Activated T-cell treated with anti-CD3 and anti-CD28 coated beads for 48 hours (primary cell): ENCODE measurements around the gene SH3BP1.
A peak's percentile ranks its signal among the peaks of the same experiment; 100 is the strongest.
"Not testable (repeated sequence)": the region's sequence is repeated elsewhere in the genome, so short reads cannot be mapped to it uniquely, and the experiment has no call there.

Source experiments
- DNase-seq: peaks from one replicate; pipeline ENCODE4 v3.0.0-alpha.2; 2020; ENCODE audit warnings: low read depth

Gene SH3BP1, protein sequence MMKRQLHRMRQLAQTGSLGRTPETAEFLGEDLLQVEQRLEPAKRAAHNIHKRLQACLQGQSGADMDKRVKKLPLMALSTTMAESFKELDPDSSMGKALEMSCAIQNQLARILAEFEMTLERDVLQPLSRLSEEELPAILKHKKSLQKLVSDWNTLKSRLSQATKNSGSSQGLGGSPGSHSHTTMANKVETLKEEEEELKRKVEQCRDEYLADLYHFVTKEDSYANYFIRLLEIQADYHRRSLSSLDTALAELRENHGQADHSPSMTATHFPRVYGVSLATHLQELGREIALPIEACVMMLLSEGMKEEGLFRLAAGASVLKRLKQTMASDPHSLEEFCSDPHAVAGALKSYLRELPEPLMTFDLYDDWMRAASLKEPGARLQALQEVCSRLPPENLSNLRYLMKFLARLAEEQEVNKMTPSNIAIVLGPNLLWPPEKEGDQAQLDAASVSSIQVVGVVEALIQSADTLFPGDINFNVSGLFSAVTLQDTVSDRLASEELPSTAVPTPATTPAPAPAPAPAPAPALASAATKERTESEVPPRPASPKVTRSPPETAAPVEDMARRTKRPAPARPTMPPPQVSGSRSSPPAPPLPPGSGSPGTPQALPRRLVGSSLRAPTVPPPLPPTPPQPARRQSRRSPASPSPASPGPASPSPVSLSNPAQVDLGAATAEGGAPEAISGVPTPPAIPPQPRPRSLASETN

DNA sequence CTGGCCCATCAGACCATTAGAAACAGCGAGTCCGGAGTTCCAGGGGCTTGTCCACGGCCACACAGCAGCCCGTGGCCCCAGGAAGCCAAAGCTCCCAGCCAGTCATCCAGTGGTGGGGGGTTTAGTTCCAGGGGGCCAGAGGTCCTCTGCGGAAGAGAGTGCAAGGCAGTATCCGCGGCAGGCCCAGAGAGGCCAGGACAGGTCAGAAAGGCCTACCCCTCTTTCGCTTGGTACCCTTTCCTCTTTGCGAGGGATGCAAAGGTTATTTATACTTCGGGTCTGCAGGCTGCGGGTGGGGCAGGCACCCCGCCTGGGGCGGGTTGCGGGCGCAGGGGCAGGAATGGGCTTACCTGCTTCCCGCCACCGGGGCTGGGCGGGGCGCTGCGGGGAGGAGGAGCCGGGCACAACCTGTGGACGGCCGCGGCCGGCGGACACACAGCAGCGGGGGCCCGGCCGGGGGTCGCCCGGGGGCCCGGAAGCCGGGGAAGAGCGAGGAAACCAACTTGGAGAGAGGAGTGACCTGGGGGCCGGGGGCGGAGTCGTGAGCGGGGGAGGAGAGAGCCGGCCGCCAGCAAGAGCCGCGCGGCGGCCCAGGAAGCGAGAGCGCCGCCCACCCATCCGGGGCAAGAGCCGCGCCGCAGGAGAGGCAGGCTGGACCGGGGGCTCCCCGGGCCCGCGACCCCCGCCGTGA lies at the start of gene SH3BP1:
Gene SH3BP1 (plus strand): TSS at position 600 of the 691 bp plus-strand sequence. CDS start 119 bp downstream, outside the sequence.
- peak; percentile 60 for DNase-seq

- not testable (repeated sequence) for DNase-seq
Observed at GRCh38 chr22:37591081-37591480, 48.4 kb upstream of the SH3BP1 start.

DNA sequence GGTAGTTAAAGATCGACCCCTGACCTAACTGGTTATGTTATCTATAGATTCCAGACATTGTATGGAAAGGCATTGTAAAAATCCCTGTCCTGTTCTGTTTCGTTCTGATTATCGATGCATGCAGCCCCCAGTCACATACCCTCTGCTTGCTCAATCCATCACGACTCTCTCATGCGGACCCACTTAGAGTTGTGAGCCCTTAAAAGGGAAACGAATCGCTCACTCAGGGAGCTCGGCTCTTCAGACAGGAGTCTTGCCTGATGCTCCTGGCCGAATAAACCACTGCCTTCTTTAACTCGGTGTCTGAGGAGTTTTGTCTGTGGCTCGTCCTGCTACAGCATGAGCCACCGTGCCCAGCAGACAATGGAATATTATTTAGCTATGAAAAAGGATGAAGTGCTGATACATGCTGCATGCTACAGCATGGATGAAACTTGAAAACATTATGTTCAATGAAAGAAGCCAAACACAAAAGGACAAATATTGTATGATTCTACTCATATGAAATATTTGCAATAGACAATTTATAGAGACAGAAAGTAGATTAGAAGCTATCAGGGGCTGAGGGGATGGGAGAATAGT lies 47.6 kb upstream of the SH3BP1 start:
- no peak for DNase-seq

DNA sequence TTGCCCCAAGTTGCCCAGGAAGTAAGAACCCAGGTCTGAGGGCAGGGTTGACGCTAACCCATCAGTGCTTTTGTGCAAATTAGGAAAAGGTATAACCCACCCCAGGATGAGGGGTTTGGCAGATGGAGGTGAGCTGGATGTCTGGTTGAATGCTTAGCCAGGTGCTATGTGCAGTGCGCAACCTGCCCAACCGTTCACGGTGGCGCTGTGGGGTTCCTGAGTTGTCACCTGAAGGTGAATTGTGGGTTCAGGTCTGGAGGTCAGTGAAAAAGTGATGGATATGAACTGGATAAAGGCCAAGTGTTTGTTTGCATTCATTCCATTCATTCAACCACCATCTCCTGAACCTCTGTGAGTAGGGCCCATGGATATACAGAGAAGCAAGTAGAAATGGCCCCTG lies 45.2 kb upstream of the SH3BP1 start:
- DNase-seq, result no peak

GRCh38 chr22:37599153-37599552 lies 40.3 kb upstream of the SH3BP1 start:
- no peak for DNase-seq

DNA sequence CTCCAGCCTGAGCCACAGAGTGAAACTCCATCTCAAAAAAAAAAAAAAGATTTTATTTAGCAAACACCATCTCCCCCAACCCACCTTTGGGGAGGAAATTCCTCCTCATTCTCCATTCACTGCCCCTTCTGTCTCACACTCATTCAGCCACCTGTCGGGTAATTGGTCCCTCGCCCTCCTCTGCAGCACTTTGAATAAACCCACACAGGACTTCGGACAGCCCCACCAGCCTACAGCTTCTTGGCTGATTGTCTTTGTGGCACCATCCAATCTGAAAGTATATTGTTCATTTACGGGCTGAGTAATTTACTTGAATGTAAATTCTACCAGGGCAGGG lies 38.3 kb upstream of the SH3BP1 start:
- DNase-seq, result no peak

GRCh38 chr22:37601540-37602442 lies 37.7 kb upstream of the SH3BP1 start:
- DNase-seq, result no peak

DNA sequence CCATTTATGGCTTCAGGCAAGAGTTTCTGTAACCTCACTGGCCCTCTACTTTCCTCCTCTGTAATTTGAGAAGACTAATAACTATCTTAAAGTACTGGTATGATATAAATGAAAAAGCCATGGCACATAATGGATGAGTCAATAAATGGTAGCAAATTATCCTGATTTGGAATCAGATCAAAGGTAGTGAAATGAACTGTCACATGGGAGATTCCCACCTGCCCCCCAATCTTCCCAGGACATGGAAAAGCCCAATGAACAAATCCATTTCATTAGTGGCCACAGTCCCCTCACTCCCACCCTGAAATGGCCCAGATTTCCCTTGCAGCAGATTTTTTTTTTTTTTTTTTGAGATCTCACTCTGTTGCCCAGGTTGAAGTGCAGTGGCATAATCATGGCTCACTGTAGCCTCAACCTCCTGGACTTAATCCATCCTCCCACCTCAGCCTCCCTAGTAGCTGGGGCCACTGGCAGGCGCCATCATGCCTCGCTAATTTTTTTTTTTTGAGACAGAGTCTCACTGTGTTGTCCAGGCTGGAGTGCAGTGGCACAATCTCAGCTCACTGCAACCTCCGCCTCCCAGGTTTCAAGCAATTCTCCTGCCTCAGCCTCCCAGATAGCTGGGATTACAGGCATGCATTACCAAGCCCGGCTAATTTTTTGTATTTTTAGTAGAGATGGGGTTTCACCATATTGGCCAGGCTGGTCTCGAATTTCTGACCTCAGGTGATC lies 36.8 kb upstream of the SH3BP1 start:
- DNase-seq, result not testable (repeated sequence)

- DNase-seq, result no peak
Observed at GRCh38 chr22:37604074-37604473, 35.4 kb upstream of the SH3BP1 start.

DNA sequence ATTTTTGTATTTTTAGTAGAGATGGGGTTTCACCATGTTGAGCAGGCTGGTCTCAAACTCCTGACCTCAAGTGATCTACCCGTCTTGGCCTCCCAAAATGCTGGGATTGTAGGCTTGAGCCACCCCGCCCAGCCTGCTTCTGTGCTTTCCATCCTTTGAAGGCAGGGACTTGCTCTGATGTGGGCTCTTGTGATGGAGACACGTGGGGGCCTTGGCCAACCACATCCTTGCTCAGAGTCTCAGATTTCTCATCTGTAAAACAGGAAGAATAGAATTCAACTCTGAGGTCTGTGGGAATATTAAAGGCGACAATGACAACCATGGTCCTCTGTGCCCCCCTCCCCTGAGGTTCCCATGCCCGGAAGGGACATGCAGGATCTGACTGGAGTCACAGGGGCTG lies 34.6 kb upstream of the SH3BP1 start:
- peak; percentile 17 for DNase-seq

DNA sequence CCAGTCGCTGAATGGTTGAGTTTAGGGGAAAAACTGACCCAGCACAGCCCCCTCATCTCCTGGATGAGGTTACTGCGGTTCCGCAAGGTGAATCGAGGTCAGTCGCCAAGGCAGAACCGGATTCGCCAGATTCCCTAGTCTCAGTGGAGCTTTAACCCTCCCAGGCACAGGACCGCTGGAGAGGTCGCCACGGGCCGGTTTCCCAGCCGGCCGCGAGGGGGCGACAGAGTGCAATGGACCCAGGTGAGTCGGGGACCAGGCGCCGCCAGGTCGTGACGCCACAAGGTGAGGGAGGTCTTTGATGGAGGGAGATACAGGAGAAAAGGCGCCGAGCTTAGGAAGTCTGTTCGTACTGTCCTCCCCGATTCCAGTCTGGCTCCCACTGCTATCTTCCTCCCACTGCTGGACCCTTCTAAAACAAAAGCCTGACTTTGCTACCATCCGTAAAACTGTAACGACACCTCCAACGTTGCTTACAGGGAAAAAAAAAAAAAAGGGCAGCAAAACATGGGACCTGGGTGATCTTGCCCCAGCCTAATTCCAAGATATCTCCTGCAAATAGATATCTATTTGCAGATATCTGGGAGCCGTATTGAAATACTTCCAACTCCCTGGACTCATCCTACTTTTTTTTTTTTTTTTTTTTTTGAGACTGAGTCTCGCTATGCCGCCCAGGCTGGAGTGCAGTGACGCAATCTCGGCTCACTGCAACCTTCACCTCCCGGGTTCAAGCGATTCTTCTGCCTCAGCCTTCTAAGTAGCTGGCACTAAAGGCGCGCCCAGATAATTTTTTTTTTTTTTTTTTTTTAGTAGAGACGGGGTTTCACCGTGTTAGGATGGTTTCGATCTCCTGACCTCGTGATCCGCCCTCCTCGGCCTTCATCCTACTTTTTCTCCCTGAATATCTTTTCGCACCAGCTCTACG lies 32.2 kb upstream of the SH3BP1 start:
- peak; percentile 89 for DNase-seq

- DNase-seq, result no peak
Observed at GRCh38 chr22:37607935-37608476, 31.5 kb upstream of the SH3BP1 start.

- peak; percentile 95 for DNase-seq
Observed at GRCh38 chr22:37608477-37609239, 30.8 kb upstream of the SH3BP1 start, which contains the start of gene GGA1. Gene GGA1 (plus strand): TSS chr22:37608834. CDS start chr22:37608861, 27 bp downstream.

DNA sequence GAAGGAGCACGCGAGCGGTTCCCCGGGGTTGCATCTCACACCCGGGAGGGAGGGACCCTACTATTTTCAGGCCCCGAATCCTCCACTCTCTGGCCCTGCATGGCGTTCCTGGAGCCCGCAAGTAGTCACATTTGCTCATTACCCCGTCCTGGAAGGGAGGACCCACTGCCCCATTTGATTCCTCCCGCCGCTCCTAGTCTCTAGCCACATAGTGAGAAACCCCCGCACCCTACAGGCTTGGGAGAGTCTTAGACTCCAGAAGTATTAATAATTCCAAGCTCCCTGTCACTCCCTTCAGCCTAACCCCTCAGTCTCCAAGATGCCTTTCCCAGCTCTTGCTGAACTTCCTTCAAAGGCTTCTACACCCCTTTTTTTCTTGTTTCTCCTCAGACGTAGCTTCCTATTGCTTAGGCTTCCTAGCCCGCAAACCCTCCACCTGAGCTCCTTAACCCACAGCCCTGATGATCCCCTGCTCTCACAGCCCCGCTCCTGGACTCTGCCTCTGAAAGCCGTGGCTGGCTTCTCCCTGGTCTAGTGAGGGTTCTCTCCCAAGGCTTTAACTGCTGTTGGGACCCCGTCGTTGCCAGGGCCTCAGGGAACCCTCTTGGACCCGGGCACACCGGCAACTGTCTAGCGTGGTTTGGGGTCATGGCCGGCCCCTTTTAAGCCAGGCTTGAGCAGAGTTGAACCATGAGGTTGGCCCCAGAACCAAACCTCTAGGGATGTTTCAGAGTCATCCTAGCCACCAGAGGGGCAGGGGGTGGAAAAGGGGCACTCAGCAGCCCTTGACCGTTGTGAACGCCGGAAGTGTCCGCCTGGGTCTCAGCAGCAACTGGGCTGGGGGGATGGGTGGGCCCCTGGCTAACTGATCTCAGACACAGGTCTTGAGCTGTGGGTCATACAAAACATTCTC lies 30.0 kb upstream of the SH3BP1 start:
- no peak for DNase-seq

GRCh38 chr22:37610153-37610475 lies 29.4 kb upstream of the SH3BP1 start:
- not testable (repeated sequence) for DNase-seq

- DNase-seq, result no peak
Observed at GRCh38 chr22:37610480-37611129, 28.9 kb upstream of the SH3BP1 start.

GRCh38 chr22:37611207-37611606 lies 28.3 kb upstream of the SH3BP1 start:
- no peak for DNase-seq
